ENCODE results near the gene CALHM3.

The CALHM3 gene

GRCh38 chr10:103474077-103474476 is 5.0 kb downstream of the CALHM3 start:
- no peak for DNase-seq

GRCh38 chr10:103473261-103473671 is 5.8 kb downstream of the CALHM3 start:
- DNase-seq, result no peak

GRCh38 chr10:103472005-103472404 is 7.0 kb downstream of the CALHM3 start:
- DNase-seq, result no peak

GRCh38 chr10:103470761-103471653 is 8.0 kb downstream of the CALHM3 start:
- DNase-seq, result peak; percentile 69 to 91

GRCh38 chr10:103469201-103469600 is 9.8 kb downstream of the CALHM3 start:
- no peak for DNase-seq

GRCh38 chr10:103467406-103467805 is 11.6 kb downstream of the CALHM3 start:
- no peak for DNase-seq

GRCh38 chr10:103466734-103467133 is 12.3 kb downstream of the CALHM3 start:
- no peak for DNase-seq

- DNase-seq, result no peak
Measured at GRCh38 chr10:103465411-103466179, 13.4 kb downstream of the CALHM3 start.

- no peak for DNase-seq
Measured at GRCh38 chr10:103463499-103463898, 15.5 kb downstream of the CALHM3 start.

GRCh38 chr10:103459615-103460014 is 19.4 kb downstream of the CALHM3 start:
- DNase-seq, result no peak

GRCh38 chr10:103458720-103459119 is 20.3 kb downstream of the CALHM3 start, which contains the start of gene CALHM1:
Gene CALHM1, minus strand, starts transcription at chr10:103458900. Its CDS starts 149 bp downstream, at chr10:103458751.
- no peak for DNase-seq

GRCh38 chr10:103457896-103458583 is 21.0 kb downstream of the CALHM3 start:
- DNase-seq, result no peak

GRCh38 chr10:103457176-103457712 is 21.8 kb downstream of the CALHM3 start:
- no peak for DNase-seq

GRCh38 chr10:103456074-103456660 is 22.9 kb downstream of the CALHM3 start:
- no peak for DNase-seq

GRCh38 chr10:103455235-103455634 is 23.8 kb downstream of the CALHM3 start:
- DNase-seq, result no peak

- no peak for DNase-seq
Measured at GRCh38 chr10:103454026-103454425, 25.0 kb downstream of the CALHM3 start.

GRCh38 chr10:103452506-103453230 is 26.4 kb downstream of the CALHM3 start:
- no peak for DNase-seq

- peak; percentile 34 to 56 for DNase-seq
Measured at GRCh38 chr10:103451831-103452505, 27.1 kb downstream of the CALHM3 start, which contains the start of gene CALHM2. Gene CALHM2, minus strand, starts transcription at chr10:103452370. Its CDS starts 2,429 bp downstream, at chr10:103449941.

- DNase-seq, result peak in 1 of 2 donors; percentile 16
Measured at GRCh38 chr10:103451091-103451813, 27.8 kb downstream of the CALHM3 start.

GRCh38 chr10:103450201-103450695 is 28.8 kb downstream of the CALHM3 start:
- DNase-seq, result no peak
